GM18499 (cell line): ENCODE results near the gene CEP128.

Experiments
- ATAC-seq: cut with Tn5 transposase; IDR thresholded peaks from one replicate; pipeline ENCODE4 v1.9.1; 2021; ENCODE audit warnings: moderate number of reproducible peaks; ENCODE audit not compliant: insufficient read depth, unreplicated experiment

The CEP128 gene

GRCh38 chr14:80698974-80699373 lies 242.6 kb downstream of the CEP128 start:
- ATAC-seq: no peak

- peak; percentile 75 for ATAC-seq
Measured at GRCh38 chr14:80695869-80696268, 245.7 kb downstream of the CEP128 start.

- no peak for ATAC-seq
Measured at GRCh38 chr14:80692903-80693302, 248.6 kb downstream of the CEP128 start.

- no peak for ATAC-seq
Measured at GRCh38 chr14:80681651-80682050, 259.9 kb downstream of the CEP128 start.

- no peak for ATAC-seq
Measured at GRCh38 chr14:80679273-80679672, 262.3 kb downstream of the CEP128 start.

GRCh38 chr14:80678436-80678835 lies 263.1 kb downstream of the CEP128 start:
- ATAC-seq: no peak

GRCh38 chr14:80669426-80669825 lies 272.1 kb downstream of the CEP128 start:
- no peak for ATAC-seq

GRCh38 chr14:80664576-80664975 lies 277.0 kb downstream of the CEP128 start:
- no peak for ATAC-seq

- ATAC-seq: no peak
Measured at GRCh38 chr14:80663541-80663940, 278.0 kb downstream of the CEP128 start.

- no peak for ATAC-seq
Measured at GRCh38 chr14:80659783-80660182, 281.8 kb downstream of the CEP128 start.

- ATAC-seq: no peak
Measured at GRCh38 chr14:80658733-80659132, 282.8 kb downstream of the CEP128 start.

- no peak for ATAC-seq
Measured at GRCh38 chr14:80658155-80658554, 283.4 kb downstream of the CEP128 start.

- no peak for ATAC-seq
Measured at GRCh38 chr14:80653956-80654355, 287.6 kb downstream of the CEP128 start.

- ATAC-seq: no peak
Measured at GRCh38 chr14:80645667-80646413, 295.7 kb downstream of the CEP128 start.

- ATAC-seq: no peak
Measured at GRCh38 chr14:80644826-80645225, 296.7 kb downstream of the CEP128 start.

GRCh38 chr14:80638620-80639515 lies 302.7 kb downstream of the CEP128 start:
- no peak for ATAC-seq

GRCh38 chr14:80637756-80638619 lies 303.6 kb downstream of the CEP128 start:
- ATAC-seq: no peak

GRCh38 chr14:80636071-80636470 lies 305.5 kb downstream of the CEP128 start:
- ATAC-seq: no peak

GRCh38 chr14:80634106-80634758 lies 307.3 kb downstream of the CEP128 start:
- no peak for ATAC-seq

GRCh38 chr14:80629606-80630005 lies 311.9 kb downstream of the CEP128 start:
- no peak for ATAC-seq
